Activated effector memory CD4-positive, alpha-beta T cell treated with Interleukin-2 at 50 U/mL for 16 hours (primary cell): ENCODE measurements around the gene NUBP2.

Experiments
- DNase-seq: peaks from one replicate; pipeline ENCODE4 v3.0.0-alpha.2; 2020

NUBP2 gene

GRCh38 chr16:1831186-1832075 is 48.7 kb downstream of the NUBP2 start:
- DNase-seq = no peak

- no peak for DNase-seq
Measured at GRCh38 chr16:1832838-1833454, 50.2 kb downstream of the NUBP2 start.

- DNase-seq = no peak
Measured at GRCh38 chr16:1834096-1834495, 51.3 kb downstream of the NUBP2 start.
